HG02852 (cell line): Measurements from ENCODE around the gene AUTS2.
A peak's percentile ranks its signal among the peaks of the same experiment; 100 is the strongest.
"Not testable (repeated sequence)": the region's sequence is repeated elsewhere in the genome, so short reads cannot be mapped to it uniquely, and the experiment has no call there.

Experiments
- ATAC-seq: cut with Tn5 transposase; IDR thresholded peaks from one replicate; pipeline ENCODE4 v1.9.1; 2021; ENCODE audit warnings: mild to moderate bottlenecking, moderate library complexity; ENCODE audit not compliant: unreplicated experiment

The AUTS2 gene

GRCh38 chr7:70574314-70574834 lies 976.1 kb downstream of the AUTS2 start:
- ATAC-seq: no peak

- ATAC-seq: no peak
These were observed 976.9 kb downstream of the AUTS2 start for GRCh38 chr7:70574970-70575799.

DNA sequence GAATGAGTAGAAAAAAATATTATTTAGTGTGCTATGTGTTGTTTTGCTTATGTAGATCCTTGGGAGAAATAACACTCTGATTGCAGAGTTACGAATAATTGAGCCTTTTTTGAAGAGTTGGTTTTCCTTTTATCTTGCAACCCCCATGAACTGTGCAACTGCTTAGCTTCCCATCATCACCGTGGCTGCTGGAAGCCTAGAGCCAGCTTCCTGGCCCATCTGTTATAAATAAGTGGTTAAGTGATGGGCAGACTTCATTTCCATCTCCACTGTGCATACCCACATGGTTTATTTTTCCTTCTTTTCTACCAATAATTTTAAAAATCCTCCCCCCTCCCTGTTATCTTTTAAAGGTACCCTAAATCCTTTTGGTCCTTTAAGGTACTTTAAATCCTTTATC lies 978.8 kb downstream of the AUTS2 start:
- ATAC-seq: no peak

- ATAC-seq: no peak
These were observed 979.9 kb downstream of the AUTS2 start for GRCh38 chr7:70578131-70578530.

GRCh38 chr7:70579397-70580097 lies 981.3 kb downstream of the AUTS2 start:
- ATAC-seq: no peak

GRCh38 chr7:70580161-70580560 lies 981.9 kb downstream of the AUTS2 start:
- ATAC-seq: no peak

DNA sequence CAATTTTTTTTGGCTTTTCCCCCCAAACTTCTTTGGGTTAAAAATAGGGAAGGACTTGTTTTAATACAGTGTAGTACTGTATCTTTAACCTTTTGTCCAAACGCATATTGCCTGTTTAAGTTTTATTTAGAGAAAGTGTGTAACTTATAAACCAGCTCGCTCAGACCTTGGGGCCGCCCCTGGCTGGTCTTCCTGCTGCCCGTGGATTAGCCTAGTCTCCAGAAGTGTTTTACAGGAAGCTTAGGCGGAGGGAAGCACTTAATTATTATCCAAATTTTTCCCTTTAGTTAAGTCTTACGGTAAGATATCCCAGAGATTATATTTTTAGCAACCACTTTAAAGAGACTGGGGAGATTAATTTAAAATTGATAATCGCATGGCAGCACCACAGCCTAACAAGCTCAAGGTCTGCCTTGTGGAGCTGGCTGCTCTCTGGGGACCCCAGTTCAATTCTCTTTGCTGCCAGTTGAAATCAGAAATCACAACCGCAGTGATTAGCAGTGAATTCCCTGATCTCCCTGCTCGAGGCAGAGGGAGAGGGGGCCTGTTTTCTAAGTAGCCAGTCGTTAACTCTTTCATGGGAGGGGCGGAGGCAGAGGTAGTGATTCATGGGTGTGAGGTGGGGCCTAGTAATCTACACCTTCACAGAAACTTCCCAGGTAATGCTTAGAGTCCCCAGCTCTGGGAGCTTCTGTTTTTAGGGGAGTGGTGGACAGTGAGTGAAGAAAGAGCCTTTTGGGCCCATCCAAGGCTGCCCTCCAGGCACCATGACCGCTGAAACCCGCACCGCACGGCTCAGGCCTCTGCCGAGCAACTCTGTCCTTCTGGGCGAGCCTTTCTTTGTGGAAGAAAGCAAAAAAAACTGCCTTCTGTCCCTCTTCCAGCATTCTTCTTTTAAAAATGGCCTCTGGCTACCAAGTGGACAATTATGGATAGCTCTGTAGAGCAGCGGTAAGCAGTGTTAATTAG lies 984.9 kb downstream of the AUTS2 start:
- ATAC-seq: no peak

GRCh38 chr7:70583965-70584883 lies 985.9 kb downstream of the AUTS2 start:
- no peak for ATAC-seq

DNA sequence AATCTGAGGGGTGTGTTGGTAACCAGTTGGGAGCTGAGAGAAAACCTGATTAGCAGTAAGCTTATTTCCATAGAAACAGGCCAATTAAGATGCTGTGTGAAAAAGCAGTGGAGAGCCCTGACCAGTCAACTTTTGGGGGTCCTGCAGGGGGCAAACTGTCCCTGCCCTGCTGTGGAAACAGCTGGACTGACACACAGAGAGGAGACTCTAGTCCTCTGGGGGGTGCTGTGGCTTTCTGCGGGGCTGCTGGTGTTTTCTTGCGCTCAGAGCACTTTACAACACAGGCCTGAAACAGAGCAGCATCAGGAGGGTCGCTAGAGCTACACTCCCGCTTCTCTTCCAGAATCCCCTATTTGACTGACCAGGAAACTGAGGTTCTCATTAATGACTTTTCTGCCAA lies 986.8 kb downstream of the AUTS2 start:
- no peak for ATAC-seq

DNA sequence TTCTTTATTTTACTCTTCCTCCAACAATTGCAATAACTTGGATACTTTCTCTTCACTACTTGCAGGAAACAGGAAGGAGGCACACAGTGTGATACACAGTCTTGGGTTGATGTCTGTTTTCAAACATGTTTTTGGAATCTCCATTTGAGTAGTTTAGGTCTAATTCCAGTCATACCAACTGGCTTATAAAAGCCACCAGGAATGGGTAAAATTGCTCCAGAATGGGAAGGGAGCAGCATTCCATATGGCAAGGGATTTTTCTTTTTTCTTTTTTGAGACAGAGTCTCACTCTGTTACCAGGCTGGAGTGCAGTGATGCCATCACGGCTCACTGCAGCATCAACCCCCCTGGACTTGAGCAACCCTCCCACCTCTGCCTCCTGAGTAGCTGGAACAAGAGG lies 988.5 kb downstream of the AUTS2 start:
- no peak for ATAC-seq

- no peak for ATAC-seq
These were observed 989.5 kb downstream of the AUTS2 start for GRCh38 chr7:70587739-70588138.

- no peak for ATAC-seq
These were observed 990.1 kb downstream of the AUTS2 start for GRCh38 chr7:70588191-70588921.

GRCh38 chr7:70589010-70589409 lies 990.7 kb downstream of the AUTS2 start:
- ATAC-seq: no peak

DNA sequence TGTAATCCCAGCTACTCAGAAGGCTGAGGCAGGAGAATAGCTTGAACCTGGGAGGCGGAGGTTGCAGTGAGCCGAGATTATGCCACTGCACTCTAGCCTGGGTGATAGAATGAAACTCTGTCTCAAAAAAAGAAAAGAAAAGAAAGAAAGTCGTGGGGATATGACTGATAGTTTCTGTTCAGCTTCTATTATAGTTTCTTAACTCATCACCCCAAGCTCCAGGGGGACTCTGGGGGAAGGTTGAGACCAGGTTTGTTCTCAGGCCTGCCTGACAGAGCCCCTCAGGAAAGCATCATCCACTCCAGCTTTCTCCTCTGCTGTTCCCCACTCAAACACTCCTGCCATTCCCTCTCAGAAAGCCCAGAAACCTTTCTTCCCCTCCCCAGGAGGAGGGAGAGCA lies 991.3 kb downstream of the AUTS2 start:
- ATAC-seq: peak; percentile 45

DNA sequence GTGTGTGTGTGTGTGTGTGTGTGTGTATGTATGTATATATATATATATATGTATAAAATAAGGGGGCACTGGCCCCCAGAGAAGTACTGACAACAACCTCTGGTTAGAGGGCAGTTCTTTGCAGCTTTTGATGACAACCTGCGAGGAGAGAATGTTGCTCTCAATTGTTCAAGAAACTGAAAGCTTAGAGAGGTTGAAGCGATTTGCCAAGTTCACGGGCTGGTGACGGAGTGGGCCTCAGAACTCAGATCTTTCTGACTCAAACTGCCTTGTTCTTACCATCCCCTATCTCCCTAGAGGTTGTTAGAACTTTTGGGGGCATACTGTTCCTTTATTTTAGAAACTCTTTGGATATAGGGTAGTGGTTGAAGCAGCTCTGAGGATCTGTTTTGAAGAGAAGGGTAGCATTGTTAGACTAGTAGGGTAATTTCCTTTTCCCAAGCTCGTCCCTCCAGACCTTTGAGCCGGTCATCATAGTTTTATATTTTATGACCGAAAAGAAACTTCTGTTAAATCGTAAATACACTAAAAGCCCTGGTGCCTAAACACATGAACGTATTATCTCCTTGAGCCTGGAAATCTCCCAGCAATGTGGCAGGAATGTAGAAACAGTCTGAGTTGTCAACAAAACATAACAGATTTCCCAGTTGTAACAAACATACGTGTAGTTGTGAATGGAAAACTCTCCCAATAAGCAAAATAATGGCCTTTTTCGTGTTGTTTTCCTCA lies 992.0 kb downstream of the AUTS2 start:
- ATAC-seq: peak; percentile 42

DNA sequence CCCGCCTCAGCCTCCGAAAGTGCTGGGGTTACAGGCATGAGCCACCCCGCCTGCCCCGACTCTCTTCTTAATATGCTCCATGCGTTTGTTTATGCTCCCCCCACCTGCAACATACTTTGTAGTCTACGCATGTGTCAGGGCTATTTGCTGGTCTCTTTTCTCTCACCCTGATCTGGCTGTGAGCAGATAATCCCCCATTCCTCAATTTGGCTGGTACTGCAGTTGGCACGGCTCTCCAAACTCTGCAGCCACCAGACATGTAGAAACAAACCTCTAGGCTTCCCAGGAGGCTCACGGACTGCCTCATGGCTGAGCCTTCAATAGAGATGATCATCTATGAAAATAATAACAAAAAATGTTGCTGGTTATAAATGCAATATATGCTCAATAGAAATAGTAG lies 993.4 kb downstream of the AUTS2 start:
- no peak for ATAC-seq

DNA sequence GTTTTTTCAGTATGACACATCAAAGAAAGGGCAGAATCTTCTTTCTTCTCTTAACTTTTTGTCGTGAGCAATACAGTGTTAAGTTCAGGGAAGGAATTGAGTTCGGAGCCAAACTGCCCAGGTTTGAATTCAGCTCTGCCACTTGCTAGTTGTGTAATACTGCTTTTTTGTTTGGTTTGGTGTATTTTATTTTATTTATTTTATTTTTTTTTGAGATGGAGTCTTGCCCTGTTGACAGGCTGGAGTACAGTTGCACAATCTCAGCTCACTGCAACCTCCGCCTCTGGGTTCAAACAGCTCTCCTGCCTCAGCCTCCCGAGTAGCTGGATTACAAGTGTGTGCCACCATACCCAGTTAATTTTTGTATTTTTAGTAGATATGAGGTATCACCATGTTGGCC lies 993.9 kb downstream of the AUTS2 start:
- ATAC-seq: no peak

GRCh38 chr7:70594170-70594569 lies 995.9 kb downstream of the AUTS2 start:
- ATAC-seq: no peak

DNA sequence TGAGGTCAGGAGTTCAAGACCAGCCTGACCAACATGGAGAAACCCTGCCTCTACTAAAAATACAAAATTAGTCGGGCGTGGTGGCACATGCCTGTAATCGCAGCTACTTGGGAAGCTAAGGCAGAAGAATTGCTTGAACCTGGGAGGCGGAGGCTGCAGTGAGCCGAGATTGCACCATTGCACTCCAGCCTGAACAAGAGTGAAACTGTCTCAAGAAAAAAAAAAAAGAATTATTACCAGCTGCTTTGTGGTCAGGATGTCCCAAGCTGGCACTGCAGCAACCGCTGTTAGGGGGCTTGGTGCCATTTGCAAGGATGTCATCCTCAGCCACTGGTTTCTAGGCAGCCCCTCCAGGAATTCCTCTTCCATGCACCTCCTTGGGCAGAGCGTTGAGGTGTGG lies 996.6 kb downstream of the AUTS2 start:
- not testable (repeated sequence) for ATAC-seq
